ENCODE data around the gene KREMEN1.
"Not testable (repeated sequence)": the region's sequence is repeated elsewhere in the genome, so short reads cannot be mapped to it uniquely, and the experiment has no call there.

KREMEN1 gene, protein sequence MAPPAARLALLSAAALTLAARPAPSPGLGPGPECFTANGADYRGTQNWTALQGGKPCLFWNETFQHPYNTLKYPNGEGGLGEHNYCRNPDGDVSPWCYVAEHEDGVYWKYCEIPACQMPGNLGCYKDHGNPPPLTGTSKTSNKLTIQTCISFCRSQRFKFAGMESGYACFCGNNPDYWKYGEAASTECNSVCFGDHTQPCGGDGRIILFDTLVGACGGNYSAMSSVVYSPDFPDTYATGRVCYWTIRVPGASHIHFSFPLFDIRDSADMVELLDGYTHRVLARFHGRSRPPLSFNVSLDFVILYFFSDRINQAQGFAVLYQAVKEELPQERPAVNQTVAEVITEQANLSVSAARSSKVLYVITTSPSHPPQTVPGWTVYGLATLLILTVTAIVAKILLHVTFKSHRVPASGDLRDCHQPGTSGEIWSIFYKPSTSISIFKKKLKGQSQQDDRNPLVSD

DNA sequence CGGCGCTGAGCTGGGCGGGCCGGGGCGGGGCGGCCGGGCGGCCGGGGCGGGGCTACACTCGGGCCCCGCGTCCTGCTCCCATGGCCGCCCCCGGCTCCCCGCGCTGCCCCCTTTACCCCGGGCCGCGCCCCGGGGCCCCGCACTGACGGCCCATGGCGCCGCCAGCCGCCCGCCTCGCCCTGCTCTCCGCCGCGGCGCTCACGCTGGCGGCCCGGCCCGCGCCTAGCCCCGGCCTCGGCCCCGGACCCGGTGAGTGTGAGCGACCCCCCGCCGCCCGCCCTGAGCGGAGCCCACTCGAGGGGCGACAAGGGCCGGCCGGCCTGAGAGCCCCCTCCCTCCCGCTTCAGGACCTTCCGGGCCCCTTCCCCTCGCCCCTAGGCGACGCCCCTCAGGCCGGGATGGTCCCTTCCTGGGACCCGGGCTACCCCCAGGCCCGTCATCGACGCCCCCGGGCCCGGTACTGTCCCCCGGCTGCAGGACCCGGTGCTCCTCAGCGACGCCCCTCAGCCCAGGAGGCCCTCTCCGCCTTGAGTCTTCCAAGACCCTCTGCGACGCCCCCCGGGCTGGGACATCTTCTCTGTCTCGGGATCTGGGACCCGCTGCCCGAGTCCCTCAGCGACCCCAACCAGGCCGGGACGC, at the start of gene KREMEN1:
Gene KREMEN1, plus strand, starts transcription at position 57 of the 639 bp plus-strand sequence. Its CDS starts 96 bp downstream, at position 153.
- no peak for DNase-seq (ENCODE audit: low spot score)

DNA sequence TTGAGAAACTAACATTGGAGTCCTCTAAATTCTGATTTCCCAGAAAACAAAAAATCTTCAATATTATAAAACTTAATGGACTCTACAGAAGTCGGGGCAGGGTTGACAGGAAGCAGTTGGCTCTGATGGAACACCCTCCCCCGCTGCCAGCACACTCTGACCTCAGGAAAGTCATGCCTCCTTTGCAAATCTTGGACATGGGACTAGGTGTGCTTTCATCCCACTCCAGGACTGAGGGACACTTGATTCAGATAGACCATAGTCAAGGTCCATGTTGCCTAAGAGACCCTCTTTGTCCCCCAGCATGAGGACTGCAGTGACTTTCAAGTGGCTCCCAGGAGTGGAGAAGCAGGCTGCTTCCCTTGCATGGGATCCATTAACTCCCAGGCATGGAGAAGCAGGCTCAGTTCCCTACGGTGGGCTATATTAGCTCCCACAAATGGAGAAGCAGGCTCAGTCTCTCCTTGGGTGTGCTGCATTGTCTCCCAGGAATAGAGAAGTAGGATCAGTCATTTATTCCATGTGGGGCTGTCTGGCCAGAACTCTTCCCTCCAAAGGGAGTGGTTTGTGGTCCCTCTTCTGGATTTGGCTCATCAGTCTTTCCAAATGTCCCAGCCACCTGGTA, 49.6 kb upstream of the KREMEN1 start:
- no peak for DNase-seq (ENCODE audit: low spot score)

DNA sequence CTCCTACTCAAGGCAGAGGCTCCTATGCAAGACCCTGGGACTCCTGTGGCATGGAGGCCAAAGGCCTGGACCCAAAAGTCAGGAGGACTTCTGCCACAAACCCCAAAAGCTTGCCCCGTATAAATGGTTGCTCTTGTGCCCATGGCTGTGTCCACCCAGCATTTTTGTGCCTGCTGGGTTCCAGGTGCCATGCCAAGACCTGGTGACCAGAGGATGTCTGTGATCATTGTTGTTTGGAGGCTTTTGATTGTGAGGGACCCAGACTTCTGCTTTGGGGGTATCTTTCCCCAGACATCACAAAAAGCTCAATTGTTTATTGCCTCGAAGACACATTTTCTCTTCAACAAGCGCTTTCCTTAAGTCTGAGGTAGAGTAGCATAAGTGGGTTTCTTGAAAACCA, 46.3 kb upstream of the KREMEN1 start:
- DNase-seq (ENCODE audit: low spot score): no peak

DNA sequence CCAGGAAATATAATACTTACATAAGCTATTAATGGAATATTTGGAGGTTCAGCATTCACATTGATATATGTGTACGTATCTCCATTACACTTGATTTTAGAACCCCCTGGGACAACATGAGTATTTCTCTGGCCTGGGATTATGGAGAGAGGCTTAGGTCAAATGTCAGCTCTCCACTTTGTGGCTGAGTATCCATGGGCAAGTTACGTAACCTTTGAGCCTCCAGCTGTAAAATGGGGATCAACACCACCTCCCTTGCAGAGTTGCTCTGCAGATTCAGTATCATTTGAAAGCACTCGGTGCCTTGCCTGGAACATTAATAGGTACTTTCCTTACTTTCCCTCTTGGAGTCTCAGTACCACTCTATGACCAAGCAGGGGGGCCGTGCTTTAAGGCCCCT, 44.4 kb upstream of the KREMEN1 start:
- DNase-seq (ENCODE audit: low spot score): no peak

DNA sequence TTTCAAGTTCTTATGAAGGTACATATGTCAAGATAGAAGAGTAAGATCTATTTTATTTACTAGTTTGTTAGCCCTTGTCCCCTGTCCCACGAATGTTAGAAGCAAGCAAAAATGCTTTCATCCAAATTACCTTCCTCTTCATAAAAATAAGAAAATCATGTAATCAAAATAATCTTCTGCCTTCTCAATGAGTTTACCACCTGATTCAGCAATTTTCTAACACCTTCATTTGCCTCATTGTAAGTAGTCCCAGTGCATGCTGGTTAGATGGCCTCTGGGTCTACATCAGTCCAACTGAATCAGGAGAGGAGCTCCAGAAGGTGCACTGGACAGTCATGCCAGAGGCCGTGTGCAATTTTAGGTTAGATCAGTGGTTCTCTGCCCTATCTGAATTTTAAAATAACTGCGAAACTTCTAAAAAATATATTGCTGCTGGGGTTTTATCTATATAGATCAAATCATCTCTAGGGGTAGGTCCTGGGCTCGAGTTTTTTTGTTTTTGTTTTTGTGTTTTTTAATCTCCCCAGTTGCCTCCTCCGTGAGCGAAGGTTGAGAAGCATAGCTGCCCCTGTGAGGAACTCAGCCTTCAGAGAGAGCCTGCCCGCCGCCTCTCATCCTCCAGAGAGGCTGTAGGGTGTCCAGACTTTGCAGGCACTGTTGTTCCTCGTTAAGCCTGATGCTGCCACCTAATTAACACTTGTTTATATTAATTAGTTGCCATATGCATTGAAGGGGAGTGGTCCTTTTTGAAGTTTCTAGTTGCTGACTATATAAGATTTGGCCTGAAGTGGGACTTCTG, 43.4 kb upstream of the KREMEN1 start:
- DNase-seq (ENCODE audit: low spot score): no peak

DNA sequence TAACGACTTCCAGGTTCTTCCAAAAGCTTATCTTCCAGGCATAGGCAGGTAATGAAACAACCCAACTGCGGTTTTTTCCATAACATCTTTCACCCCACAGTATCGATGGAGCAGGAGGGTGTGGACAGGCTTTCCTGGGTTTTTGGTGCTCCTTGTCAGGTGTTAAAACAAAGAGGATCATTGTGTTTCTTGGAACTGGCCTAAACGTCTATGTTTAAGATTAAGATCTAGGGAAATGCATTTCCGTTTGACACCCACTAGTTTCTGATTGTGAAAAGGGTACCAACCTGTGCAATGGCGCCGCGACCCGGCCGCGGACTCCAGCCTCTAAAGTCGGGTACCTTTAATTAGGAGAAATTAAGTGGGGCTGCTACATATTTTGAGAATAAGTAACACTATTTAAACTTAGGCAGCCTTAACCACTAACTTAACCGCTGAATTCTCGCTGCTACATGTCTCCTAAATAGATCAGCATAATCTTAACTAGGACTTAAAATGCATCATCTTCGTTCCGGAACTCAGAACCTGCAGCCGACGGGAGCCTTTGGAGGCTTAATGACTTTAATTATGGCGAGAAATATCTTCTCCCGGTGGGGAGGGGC, 42.7 kb upstream of the KREMEN1 start:
- no peak for DNase-seq (ENCODE audit: low spot score)

DNA sequence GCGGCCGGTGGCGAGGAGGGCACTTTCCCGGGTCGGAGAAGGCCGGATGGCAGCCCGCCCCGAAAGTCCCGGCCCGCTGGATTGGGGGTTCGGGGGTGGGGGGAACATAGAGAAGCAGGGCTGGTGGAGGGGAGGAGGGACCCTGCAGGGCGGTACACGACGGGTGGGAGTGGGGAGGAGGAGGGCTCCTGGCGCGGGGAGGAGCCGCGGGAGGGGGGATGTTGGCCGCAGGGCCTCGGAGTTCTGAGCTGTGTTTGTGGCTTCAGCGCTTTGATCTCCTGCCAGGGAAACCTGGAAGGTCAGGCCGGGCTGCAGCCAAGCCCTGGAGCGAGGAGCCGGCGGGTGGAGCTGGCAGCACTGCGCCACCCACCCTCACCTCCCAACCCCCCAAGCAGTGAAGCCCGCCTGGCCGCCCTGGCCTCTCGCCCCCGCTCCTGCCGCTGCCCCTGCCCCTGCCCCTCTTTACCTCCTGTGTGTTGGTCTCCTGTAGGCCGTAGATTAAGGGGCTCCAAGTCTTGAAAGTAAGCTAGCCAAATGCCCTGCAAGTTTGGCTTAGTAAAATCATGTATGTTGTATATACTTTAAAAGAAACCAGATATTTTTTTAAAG, 42.1 kb upstream of the KREMEN1 start:
- DNase-seq (ENCODE audit: low spot score): peak; percentile 83

DNA sequence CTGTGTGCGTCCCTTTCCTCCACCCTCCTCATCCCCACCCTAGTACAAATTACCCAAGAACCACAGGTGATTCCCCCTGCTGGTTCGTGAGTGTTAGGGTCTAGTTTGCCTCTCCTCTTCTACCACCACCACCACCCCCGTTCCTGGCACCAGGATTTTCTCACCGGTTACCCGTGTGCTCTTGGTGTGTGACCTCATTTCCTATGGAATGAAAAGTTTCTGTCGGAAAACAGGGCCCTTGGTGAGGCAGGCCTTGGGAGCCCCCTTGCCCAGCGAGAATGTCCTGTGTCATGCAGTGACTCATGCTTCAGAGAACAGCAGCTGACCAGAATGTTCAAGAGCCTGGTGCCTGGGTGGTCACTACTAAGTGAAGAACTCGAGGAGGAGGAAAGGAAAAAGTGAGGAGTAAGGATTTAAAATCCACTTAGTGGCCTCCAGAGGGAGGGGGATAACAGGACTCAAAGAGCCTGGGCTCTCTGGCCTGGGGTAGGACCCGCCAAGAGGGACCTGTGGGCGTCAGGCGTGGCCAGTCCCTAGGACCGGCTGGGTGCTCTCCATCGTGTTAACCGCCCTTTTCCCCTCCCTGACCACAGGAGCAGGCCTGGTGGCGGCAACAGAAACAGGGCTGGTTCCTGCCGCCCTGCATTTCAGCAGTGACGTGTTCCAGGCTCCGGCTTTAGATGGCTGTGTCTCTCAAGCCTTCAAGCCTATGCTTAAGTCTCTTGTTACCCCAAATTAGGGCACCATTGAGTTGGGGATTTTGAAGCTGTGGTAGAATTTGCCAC, 41.4 kb upstream of the KREMEN1 start:
- DNase-seq (ENCODE audit: low spot score): peak; percentile 91

DNA sequence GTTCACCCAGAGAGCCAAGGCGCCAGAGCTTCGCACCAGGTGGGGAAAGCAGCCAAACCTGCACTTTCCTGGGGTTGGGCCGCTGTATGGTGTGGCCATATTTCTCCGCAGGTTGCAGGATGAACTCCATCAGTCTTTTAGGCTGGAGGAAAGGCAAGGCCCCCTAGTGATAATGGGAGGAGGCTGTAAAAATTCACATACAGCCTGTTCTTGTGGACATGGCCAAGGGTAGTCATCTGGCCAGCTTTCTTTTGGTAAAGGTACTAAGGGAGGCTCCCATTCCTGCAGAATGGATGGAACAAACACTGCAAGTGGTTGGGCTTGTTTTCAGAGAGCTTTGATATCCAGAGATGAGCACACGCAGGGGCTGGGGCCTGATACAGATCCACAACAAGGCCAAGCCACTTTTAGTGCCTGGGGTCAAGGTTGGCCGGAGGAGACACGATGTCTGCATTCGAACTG, 40.8 kb upstream of the KREMEN1 start:
- no peak for DNase-seq (ENCODE audit: low spot score)

DNA sequence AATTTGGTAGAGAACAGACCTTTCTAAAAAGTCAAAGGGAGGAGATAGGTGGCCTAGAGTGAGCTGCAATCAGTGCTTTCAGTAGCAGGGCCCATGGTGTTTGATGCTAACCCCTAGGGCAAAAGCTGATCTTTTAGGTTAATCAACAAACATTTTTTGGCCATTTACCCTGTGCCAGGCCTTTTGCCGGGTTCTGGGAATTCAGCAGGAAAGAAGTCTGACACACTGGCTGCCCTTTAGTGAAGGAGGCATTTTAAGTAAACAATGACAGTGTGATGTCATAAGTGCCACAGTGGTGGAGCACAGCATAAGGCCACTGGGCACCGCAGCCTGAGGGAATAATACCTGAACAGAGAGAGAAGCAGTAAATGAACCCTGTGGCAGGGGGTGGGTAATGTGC, 40.3 kb upstream of the KREMEN1 start:
- DNase-seq (ENCODE audit: low spot score): no peak

DNA sequence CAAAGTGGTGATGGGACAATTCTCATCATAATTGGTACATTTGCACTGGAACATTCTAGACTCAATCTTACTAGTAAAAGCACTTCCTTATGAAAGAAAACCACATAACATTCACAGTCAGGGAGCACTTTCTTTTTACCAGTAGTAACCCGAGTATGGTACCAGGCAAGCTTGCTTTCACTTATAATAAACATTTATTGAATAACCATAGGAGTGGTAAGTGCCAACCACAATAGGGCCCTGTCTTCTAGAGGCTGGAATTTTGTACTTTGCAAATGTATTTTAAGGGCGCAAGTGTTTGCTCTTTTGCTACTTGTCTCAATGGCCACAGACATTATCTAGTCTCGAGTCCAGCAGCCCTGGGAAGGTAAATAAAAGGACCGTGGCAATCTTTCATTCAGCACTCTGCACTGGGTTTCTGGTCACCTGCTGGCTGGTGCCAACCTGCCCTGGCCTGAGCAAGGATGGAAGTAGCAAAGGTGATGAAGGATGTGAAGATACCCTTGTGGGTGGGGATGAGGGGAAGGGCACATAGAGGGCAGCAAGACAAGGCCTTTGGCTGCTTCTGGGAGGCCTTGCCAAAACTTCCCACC, 35.4 kb upstream of the KREMEN1 start:
- DNase-seq (ENCODE audit: low spot score): no peak

DNA sequence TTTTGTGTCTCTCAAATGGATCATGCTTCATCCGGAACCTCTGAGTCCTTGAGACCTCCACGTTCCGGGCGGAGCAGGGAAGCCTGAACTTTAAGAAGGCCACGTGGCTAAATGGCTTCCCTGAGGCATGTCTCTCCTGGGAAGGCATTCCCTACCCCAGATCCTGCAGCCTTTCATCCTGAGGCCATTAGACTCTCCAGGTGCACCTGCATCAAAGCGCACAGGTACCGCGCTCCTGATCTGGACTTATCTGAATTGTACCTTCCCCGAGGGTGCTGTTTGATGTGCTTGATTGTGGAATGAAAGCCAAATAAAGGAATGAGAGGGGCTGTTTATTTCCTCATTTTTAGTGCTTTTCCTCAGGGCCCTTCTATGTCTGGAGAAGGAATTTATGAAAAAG, 33.7 kb upstream of the KREMEN1 start:
- DNase-seq (ENCODE audit: low spot score): no peak

DNA sequence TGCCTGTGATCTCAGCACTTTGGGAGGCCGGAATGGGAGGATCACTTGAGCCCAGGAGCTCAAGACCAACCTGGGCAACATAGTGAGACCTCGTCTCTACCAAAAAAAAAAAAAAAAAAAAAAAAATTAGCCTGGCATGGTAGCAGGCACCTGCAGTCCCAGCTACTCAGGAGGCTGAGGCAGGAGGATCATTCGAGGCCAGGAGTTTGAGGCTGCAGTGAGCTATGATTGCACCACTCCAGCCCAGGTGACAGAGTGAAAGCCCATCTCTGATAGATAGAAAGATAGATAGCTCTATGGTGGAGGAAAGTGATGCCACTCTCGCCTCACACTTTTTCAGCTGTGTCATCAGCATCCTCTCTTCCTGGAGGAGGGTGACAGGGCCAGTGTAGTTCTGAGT, 33.2 kb upstream of the KREMEN1 start:
- not testable (repeated sequence) for DNase-seq (ENCODE audit: low spot score)

DNA sequence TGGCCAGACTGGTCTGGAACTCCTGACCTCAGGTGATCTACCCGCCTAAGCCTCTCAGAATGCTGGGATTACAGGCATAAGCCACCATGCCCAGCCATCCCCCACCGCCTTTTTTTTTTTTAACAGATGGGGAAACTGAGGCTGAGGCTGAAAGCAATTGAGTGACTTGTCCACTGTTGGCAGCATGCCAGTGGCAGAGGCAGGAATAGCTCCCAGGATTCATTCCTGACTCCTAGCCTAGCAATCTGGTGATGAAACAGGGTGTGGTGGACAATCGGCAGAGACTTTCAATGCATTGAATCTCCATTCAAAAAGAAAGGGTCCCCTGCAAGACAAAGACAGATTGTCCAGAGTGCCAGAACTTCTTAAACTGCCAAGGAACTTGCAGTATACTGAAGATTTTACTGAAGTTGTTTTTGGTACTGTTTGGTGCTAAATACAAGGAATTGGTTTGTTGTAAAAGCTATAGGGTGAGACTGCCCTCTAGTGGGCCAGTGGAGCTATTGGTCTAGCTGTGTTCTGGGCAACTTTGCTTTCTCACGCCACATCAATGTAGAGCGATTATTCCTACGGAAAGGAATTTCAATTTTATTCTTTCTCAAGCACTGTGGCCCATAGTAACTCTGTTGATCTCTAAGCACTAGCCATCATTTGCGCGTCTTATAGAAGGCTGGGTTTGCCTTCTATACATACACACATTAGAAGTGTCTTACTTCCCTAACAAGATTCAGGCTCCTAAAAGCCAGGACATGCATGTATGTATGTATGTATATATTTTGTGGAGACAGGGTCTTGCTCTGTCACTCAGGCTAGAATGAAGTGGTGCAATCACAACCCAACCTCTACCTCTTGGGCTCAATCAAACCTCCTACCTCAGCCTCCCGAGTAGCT, 32.2 kb upstream of the KREMEN1 start:
- DNase-seq (ENCODE audit: low spot score): peak; percentile 75

DNA sequence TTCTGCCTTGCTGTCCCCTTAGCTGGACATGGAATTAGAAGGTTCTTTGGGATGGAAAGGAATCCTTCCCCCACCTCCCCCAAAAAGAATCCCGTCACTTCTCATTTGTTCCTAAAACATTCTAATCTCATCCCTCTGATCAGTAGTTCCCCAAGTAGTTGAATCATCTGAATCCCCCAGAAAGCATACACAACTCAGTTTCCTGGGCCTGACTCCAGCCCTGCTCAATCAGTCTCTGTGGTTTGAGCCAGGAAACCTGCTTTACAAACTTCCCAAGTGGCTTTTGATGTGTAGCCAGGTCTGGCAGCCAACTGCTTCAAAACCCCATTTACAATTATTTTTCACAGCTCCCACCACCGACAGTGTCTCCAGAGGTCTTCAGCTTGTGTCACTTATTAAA, 31.4 kb upstream of the KREMEN1 start:
- peak; percentile 22 for DNase-seq (ENCODE audit: low spot score)

DNA sequence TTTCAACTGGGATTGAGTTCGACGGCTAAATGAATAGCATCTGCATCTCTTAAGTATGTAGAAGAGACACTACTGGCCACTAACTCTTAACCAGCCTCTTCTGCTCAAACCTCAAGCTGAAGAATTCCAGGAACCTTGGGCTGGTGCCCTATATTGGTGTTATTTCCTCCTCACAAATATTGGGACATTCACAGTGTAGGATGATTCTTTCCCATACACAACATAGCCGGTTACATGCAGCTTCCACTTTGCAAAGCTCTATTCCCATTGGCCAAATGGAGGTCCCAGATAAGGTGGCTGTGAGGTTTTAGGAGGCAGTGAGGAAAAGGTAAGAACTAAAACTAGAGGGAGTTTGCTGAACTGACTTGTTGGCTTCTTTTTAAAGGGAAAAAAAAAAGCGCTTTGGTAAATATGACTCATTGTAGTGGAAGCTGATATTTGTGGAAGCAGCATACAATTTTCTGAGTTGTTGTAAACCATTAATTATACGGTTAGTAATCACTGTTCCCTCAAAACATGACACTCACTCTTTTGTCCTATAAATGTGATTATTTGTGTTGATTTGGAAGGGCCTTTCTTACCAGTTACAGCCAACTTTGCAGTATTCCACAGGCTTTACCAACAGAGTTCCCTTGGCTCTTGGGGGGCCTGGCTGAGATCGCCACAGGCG, 28.8 kb upstream of the KREMEN1 start:
- peak; percentile 52 for DNase-seq (ENCODE audit: low spot score)

DNA sequence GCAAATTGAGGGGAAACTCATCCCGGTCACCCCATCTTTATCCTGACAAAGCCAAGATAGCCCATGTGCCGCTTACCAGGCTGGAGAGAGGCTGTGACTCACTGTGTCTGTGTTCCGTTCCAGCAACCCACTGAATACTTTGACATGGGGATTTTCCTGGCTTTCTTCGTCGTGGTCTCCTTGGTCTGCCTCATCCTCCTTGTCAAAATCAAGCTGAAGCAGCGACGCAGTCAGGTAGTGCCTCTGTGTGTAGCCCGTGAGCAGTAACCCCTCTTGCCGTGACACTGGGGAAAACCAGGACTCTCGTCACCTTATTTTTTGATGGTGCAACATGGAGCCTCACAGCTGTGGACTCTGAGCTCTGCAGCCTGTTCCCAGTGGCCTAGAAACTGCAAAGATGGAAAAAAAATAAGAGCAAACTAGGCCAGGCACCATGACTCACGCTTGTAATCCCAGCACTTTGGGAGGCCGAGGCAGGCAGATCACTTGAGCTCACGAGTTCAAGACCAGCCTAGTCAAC, 28.1 kb upstream of the KREMEN1 start:
- DNase-seq (ENCODE audit: low spot score): peak; percentile 76

Measured in AG20443 (cell line).